ENCODE data around the gene ZBTB38. TPM values are rescaled to one million over a fixed set of nuclear protein-coding genes. Genes with fewer than 3 reads are reported as not detected.

ZBTB38 gene
- total and polyA plus RNA-seq, 2 experiments from 2014 or later: 112 to 175 TPM

- DNase-seq: peak; percentile 62
- Histone ChIP-seq H4K20me1 (ENCODE audit: insufficient read depth) (no peaks in the 10 kb centered on the region), H2AFZ (no peak overlapping the region), H3K36me3 (ENCODE audit: low read depth) (peaks cover 34% of the 10 kb centered on the region; the same call in 1 of the 2 replicates), H3F3A (ENCODE audit: insufficient read depth) (peaks cover 73% of the 10 kb centered on the region), H3K9me3 (ENCODE audit: low read depth) (no peaks in the 10 kb centered on the region), H3K27me3 (replicated peaks; ENCODE audit: insufficient read depth) (no peaks in the 10 kb centered on the region), H3K4me3 (no peak overlapping the region), H3K9me2 (ENCODE audit: insufficient read depth) (no peaks in the 10 kb centered on the region), H3K4me1 (ENCODE audit: insufficient read depth) (peaks cover 61% of the 10 kb centered on the region), H3K4me2 (ENCODE audit: unreplicated experiment) (peak overlapping the region; percentile 79), H3K27ac (peak overlapping the region; percentile 92), H3K9ac (peak overlapping the region; percentile 81), H3K79me2 (ENCODE audit: insufficient read depth) (peaks cover 97% of the 10 kb centered on the region)
- TF ChIP-seq EZH2 (IDR thresholded peaks at IDR 0.05; ENCODE audit: insufficient read depth, poor library complexity, severe bottlenecking) (no peak), EZH2phosphoT487 (IDR thresholded peaks at IDR 0.05; ENCODE audit: insufficient read depth, low read depth) (no peak)
- 72 to 73% methylated on average over 5 of the region's 5 CpGs for WGBS, 2 experiments (ENCODE audit: low coverage in 1 of 2, low lambda C conversion rate in 2 of 2, missing lambda C conversion rate in 2 of 2)
- in situ Hi-C loops (cut with MboI): no loop called here
These were observed 46.6 kb downstream of the ZBTB38 start for GRCh38 chr3:141414800-141415462.

GRCh38 chr3:141415953-141416352 lies 47.6 kb downstream of the ZBTB38 start:
- no peak for TF ChIP-seq EZH2phosphoT487 (IDR thresholded peaks at IDR 0.05; ENCODE audit: insufficient read depth, low read depth)
- no peak for TF ChIP-seq EZH2 (IDR thresholded peaks at IDR 0.05; ENCODE audit: insufficient read depth, poor library complexity, severe bottlenecking)
- peak overlapping the region; percentile 92 for H3K27ac ChIP-seq

More at GRCh38 chr3:141415953-141416352, 47.6 kb downstream of the ZBTB38 start:
- peaks cover 73% of the 10 kb centered on the region for H3F3A ChIP-seq (ENCODE audit: insufficient read depth)
- no peaks in the 10 kb centered on the region for H3K9me2 ChIP-seq (ENCODE audit: insufficient read depth)
- H3K27me3 ChIP-seq (replicated peaks; ENCODE audit: insufficient read depth): no peaks in the 10 kb centered on the region
- H3K36me3 ChIP-seq (ENCODE audit: low read depth): peaks cover 34% of the 10 kb centered on the region; the same call in 1 of the 2 replicates
- no peak overlapping the region for H2AFZ ChIP-seq
- no peak overlapping the region for H3K4me2 ChIP-seq (ENCODE audit: unreplicated experiment)
- no peaks in the 10 kb centered on the region for H3K9me3 ChIP-seq (ENCODE audit: low read depth)
- peaks cover 97% of the 10 kb centered on the region for H3K79me2 ChIP-seq (ENCODE audit: insufficient read depth)
- H3K4me1 ChIP-seq (ENCODE audit: insufficient read depth): peaks cover 61% of the 10 kb centered on the region
- WGBS, 2 experiments (ENCODE audit: low coverage in 1 of 2, low lambda C conversion rate in 2 of 2, missing lambda C conversion rate in 2 of 2): 67 to 68% methylated on average over 3 of the region's 3 CpGs
- no peaks in the 10 kb centered on the region for H4K20me1 ChIP-seq (ENCODE audit: insufficient read depth)
- in situ Hi-C loops (cut with MboI): no loop called here
- H3K4me3 ChIP-seq: no peak overlapping the region
- peak; percentile 30 for DNase-seq
- peak overlapping the region; percentile 81; the same call in 1 of the 2 replicates for H3K9ac ChIP-seq

Other genes with a start within 250 kb of the ZBTB38 start
- 12.5 and 15.8 TPM in 2 replicates for gene PXYLP1, start 136.7 kb upstream of the ZBTB38 start, total RNA-seq (2014; rRNA removed; shearing (Covaris generic))
- gene PXYLP1, start 136.7 kb upstream of the ZBTB38 start, polyA plus RNA-seq (2016; fragmentation: Nextera tagmentation; extraction: Ambion mirVana): 18.7 and 19.7 TPM in 2 replicates
- gene RASA2, start 118.5 kb downstream of the ZBTB38 start, total RNA-seq (2014; rRNA removed; shearing (Covaris generic)): 18.8 and 21.0 TPM in 2 replicates
- gene RASA2, start 118.5 kb downstream of the ZBTB38 start, polyA plus RNA-seq (2016; fragmentation: Nextera tagmentation; extraction: Ambion mirVana): 12.4 and 16.9 TPM in 2 replicates

Measured in GM23248 (cell line).